Measurements from ENCODE around the gene UNCX.
"Not testable (repeated sequence)": the region's sequence is repeated elsewhere in the genome, so short reads cannot be mapped to it uniquely, and the experiment has no call there.

UNCX gene

DNA sequence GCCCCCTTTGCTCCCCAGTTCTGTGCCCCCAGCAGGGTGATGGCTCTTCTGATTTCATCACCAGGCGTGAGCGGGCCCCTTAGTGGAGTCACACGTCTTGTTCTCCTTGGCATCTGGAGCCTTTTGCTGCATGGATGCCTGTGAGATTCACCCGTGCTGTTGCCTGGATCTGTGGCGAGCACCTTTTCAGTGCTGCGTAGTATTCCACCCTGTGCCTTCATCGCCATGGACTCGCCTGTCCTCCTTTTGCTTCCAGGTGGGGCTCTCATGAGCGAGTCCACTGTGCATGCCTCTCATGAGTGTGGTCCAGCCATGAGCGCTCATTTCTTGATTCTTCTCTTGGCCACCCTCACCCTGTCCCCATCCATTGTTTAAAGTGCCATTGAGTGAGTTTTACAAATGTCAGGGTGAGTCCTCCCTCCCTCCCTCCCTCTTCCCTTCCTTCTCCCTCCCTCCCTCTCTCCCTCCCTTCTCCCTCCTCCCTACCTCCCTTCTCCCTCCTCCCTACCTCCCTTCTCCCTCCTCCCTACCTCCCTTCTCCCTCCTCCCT is 44.0 kb downstream of the UNCX start:
- no peak for DNase-seq (ENCODE audit: low read depth in 2 of 2)

DNA sequence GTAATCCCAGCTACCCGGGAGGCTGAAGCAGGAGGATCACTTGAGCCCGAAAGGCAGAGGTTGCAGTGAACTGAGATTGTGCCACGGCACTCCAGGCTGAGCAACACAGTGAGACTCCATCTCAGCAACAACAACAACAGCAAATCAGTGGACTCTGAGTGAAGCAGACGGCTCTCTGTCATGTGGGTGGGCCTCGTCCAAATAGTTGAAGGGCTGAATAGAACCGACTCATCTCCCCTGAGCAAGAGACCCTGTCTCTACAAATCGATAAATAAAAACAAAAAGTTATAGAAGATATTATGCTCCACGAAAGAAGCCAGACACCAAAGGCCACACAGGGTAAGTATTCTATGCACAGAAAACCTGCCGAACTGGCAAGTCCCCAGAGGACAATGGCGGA is 45.9 kb downstream of the UNCX start:
- DNase-seq (ENCODE audit: low read depth in 2 of 2): no peak

DNA sequence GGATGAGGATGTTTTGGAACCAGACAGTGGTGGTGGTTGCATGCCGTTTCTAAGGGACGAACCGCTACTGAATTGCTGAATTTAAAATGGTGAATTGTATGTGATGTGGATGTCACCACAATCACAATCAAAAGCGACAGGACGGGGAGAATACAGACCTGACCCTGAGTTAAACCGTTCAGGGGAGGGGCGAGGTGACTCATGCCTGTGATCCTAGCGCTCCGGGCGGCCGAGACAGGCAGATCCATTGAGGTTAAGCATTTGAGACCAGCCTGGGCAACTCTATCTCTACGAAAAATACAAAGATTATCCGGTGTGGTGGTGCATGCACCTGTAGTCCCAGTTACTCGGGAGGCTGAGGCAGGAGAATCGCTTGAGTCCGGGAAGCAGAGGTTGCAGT is 46.4 kb downstream of the UNCX start:
- no peak for DNase-seq (ENCODE audit: low read depth in 2 of 2)

DNA sequence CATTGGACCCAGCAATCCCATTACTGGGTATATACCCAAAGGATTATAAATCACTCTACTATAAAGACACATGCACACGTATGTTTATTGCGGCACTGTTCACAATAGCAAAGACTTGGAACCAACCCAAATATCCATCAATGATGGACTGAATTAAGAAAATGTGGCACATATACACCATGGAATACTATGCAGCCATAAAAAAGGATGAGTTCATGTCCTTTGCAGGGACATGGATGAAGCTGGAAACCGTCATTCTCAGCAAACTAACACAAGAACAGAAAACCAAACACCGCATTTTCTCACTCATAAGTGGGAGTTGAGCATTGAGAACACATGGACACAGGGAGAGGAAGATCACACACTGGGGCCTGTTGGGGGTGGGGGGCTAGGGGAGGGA is 47.2 kb downstream of the UNCX start:
- DNase-seq (ENCODE audit: low read depth in 2 of 2): not testable (repeated sequence)

DNA sequence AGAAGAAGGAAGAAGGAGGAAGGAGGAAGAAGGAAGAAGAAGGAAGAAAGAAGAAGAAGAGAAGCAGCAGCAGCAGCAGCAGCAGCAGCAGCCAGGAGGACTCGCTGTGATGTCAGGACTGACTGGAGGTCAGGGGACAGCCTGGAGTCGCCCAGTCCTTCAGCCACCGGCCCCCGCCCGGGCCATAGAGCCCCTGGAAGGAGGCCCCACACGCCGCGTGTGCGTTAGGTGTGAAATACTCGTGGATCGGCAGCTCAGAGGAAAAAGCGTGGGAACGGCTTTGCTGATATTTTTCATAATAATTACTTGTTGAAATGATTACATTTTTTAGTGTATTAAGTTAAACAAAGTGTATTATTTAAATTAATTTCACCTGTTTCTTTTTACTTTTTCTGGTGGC is 48.4 kb downstream of the UNCX start:
- DNase-seq (ENCODE audit: low read depth in 2 of 2): no peak

DNA sequence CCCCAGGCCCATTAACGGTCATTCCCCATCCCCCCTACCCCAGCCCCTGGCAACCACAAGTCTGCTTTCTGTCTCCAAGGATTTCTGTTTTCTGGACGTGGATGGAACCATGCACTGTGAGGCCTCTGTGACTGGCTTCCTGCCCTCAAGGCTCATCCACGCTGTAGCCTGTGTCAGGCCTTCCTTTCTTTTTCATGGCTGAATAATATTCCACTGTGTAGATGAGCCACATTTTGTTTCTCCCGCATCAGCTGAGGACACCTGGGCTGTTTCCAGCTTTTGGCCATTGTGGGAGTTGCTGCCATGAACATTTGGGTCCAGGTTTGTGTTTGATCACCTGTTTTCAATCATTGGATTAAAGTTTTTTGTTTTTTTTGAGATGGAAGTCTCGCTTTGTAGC is 50.0 kb downstream of the UNCX start:
- no peak for DNase-seq (ENCODE audit: low read depth in 2 of 2)

DNA sequence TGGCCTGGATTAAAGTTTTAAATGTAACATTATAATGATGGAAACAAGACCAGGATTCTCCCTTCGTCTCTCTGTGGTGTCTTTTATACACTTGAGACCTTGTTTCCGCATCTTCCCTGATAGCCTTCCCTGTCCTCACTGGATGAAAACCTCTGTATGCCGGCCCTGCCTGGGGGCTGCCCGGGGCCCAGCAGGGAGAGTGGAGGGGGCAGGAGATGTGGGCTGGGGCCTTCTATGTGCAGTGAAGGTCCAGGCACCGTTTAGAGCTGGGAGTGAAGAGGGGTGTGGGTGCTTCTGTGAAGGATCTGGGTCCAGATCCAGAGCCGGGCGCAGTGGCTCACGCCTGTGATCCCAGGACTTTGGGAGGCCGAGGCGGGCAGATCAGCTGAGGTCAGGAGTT is 50.7 kb downstream of the UNCX start:
- no peak for DNase-seq (ENCODE audit: low read depth in 2 of 2)

DNA sequence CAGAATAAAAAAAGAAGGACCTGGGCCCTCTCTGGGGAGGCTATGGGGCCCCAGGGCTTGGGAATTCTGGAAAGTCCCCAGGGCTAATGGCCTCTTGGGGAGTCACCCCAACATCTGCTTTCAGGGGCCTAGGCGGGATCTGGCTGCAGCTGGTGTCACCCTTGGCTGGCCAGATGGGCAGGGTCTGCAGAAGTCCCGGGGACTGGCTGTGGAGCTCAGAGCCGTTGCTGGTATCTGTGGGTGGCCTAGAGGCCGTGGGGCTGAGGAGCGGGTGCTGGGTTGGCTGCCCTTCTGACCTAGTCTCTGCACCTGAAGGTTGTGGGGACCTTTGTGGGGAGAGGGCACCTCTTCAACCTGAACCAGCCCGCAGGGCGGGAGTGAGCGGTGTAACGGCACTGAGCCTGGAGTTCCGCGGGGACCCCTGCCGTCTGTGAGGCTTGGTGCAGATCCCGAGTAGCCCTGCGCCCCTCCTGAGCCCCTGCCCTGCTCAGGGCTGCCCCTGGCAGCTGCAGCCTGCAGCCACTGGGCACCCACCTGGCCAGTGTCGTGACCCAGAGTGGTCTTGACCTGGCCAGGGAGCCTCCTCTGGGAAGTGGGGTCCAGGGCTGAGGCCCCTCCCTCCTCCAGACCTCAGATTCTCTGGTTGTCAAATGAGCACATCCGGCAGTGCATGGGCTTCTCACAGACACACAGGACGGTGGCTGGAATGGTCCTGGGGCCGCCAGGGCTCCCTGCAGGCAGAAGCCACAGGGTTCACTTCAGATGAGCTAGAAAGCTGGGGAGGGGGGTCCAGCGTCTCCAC is 51.5 kb downstream of the UNCX start:
- DNase-seq (ENCODE audit: low read depth in 2 of 2): no peak

DNA sequence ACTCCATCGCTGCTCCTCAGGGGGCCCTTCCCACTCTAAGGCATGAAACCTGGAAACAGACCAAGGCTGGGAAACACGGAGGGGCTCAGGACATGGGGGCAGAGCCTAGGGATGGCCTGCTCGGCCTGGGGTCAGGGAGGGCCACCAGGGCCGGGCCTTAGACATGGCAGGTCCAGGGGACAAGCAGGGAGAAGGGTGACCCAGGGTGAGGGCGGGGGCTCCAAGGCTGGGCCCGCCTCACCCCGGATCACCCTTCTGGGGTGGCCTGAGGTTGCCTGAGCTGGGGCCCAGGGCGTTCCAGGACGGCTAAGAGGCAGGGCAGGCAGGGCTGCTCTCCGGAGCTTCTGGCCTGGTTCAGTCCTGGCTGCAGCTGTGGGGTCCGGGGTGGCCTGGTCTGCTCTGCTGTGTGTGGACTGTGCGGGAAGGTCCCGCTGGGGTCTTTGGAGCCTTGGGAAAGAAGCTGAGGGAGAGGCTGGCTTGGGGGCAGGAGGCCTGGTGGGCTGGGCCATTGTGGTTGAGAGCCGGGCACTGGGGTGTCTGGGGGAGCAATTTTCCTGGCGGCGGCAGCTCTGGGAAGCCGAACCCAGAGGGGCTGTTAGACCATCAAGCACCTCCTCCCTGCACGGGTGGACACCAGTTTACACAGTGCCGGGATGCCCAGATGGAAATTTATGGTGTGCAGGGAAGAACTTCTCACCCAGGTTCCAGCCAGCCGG is 52.2 kb downstream of the UNCX start:
- DNase-seq (ENCODE audit: low read depth in 2 of 2): no peak

DNA sequence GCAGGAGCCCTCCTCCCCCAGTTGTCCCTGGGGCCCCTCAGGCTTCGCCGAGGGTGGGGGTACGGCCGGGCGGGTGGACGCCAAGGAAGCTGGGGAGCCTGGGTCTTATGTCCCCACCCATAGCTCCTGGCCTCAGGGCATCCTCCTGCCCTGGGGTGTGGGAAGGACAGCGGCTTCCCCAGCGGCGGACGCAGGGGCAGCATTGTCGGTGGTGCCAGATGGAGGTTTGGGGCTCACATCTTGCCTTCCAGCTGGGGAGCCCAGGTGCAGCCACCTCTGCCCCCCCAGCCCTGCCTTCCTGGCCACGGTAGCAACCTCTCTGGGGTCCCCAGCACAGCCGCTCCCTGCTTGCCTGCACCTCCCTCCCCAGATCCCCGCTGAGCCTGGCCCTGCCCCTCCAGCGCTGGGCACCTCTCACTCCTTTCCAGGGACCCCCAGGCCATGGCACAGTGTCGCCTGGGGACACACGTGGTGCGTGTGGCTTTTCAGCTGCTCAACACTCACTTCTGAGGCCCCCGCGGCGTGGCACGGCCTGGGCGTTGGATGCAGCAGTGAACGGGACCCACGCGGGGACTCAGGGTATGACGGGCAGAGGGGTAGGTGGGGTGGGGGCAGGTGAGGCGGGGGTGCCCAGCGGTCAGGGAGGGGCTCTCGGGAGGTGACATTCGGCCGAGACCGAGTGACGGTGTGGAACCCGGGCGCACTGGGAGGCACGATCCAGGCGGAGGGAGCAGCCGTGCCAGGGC is 53.1 kb downstream of the UNCX start:
- no peak for DNase-seq (ENCODE audit: low read depth in 2 of 2)
